Measurements from ENCODE around the gene KDM7A. TPM values are rescaled to one million over a fixed set of nuclear protein-coding genes. Genes with fewer than 3 reads are reported as not detected.
"Not testable (repeated sequence)": the region's sequence is repeated elsewhere in the genome, so short reads cannot be mapped to it uniquely, and the experiment has no call there.

The KDM7A gene
- polyA plus RNA-seq, 1 donor from 2014 or later = 8.2 TPM

- H3K9ac ChIP-seq (ENCODE audit: low read length) = no peak overlapping the region
- no peak overlapping the region for H3K27ac ChIP-seq (ENCODE audit: low read length)
- H2AFZ ChIP-seq (ENCODE audit: low read depth, low read length) = no peak overlapping the region
- H3K9me3 ChIP-seq (ENCODE audit: low read length) = no peaks in the 10 kb centered on the region
- no peak overlapping the region for H3K4me3 ChIP-seq (ENCODE audit: low read length)
- H3F3A ChIP-seq (ENCODE audit: insufficient read depth, low read length, poor library complexity, severe bottlenecking) = no peaks in the 10 kb centered on the region
- H3K79me2 ChIP-seq (replicated peaks; ENCODE audit: insufficient read depth, low read length) = no peaks in the 10 kb centered on the region
- no peaks in the 10 kb centered on the region for H3K9me2 ChIP-seq (ENCODE audit: insufficient read depth, low read length)
- H3K27me3 ChIP-seq (ENCODE audit: insufficient read depth, low read depth, low read length) = no peaks in the 10 kb centered on the region
- TF ChIP-seq MXI1 (conservative IDR thresholded peaks at IDR 0.05; ENCODE audit: poor library complexity, severe bottlenecking) = no peak
- no peak for TF ChIP-seq CTCF (IDR thresholded peaks at IDR 0.05; ENCODE audit: poor library complexity, severe bottlenecking)
- no peak for TF ChIP-seq POLR2AphosphoS5 (IDR thresholded peaks at IDR 0.05)
- TF ChIP-seq EP300 (conservative IDR thresholded peaks at IDR 0.05; ENCODE audit: poor library complexity, severe bottlenecking) = no peak
- no peak for TF ChIP-seq TAF1 (IDR thresholded peaks at IDR 0.05; ENCODE audit: low read depth)
- TF ChIP-seq SMC3 (conservative IDR thresholded peaks at IDR 0.05; ENCODE audit: poor library complexity) = no peak
- no peak for TF ChIP-seq EZH2 (IDR thresholded peaks at IDR 0.05; ENCODE audit: borderline replicate concordance, insufficient read depth, low read length, poor library complexity, severe bottlenecking)
- TF ChIP-seq RAD21 (conservative IDR thresholded peaks at IDR 0.05) = no peak
- no peaks in the 10 kb centered on the region for H3K36me3 ChIP-seq (ENCODE audit: insufficient read depth, low read length)
- H3K4me2 ChIP-seq (ENCODE audit: low read length) = no peak overlapping the region
- H4K20me1 ChIP-seq (ENCODE audit: insufficient read depth) = no peaks in the 10 kb centered on the region
Measured at GRCh38 chr7:140203556-140203955, 26.8 kb upstream of the KDM7A start.

- H3K27ac ChIP-seq (ENCODE audit: low read length); H3K79me2 ChIP-seq (replicated peaks; ENCODE audit: insufficient read depth, low read length); H3K9ac ChIP-seq (ENCODE audit: low read length); H4K20me1 ChIP-seq (ENCODE audit: insufficient read depth); H3K36me3 ChIP-seq (ENCODE audit: insufficient read depth, low read length); H3K4me2 ChIP-seq (ENCODE audit: low read length); H3F3A ChIP-seq (ENCODE audit: insufficient read depth, low read length, poor library complexity, severe bottlenecking); H3K9me3 ChIP-seq (ENCODE audit: low read length); H2AFZ ChIP-seq (ENCODE audit: low read depth, low read length); H3K4me3 ChIP-seq (ENCODE audit: low read length); H3K9me2 ChIP-seq (ENCODE audit: insufficient read depth, low read length); H3K27me3 ChIP-seq (ENCODE audit: insufficient read depth, low read depth, low read length): not testable (repeated sequence)
Measured at GRCh38 chr7:140202942-140203341, 26.2 kb upstream of the KDM7A start.

GRCh38 chr7:140201393-140201792 lies 24.6 kb upstream of the KDM7A start:
- Histone ChIP-seq H3K9me2 (ENCODE audit: insufficient read depth, low read length) (no peaks in the 10 kb centered on the region), H3K4me3 (ENCODE audit: low read length) (no peak overlapping the region), H3K27ac (ENCODE audit: low read length) (no peak overlapping the region), H3F3A (ENCODE audit: insufficient read depth, low read length, poor library complexity, severe bottlenecking) (no peaks in the 10 kb centered on the region), H3K27me3 (ENCODE audit: insufficient read depth, low read depth, low read length) (no peaks in the 10 kb centered on the region), H3K4me2 (ENCODE audit: low read length) (no peak overlapping the region), H3K9ac (ENCODE audit: low read length) (no peak overlapping the region), H4K20me1 (ENCODE audit: insufficient read depth) (no peaks in the 10 kb centered on the region), H2AFZ (ENCODE audit: low read depth, low read length) (no peak overlapping the region), H3K79me2 (replicated peaks; ENCODE audit: insufficient read depth, low read length) (no peaks in the 10 kb centered on the region), H3K36me3 (ENCODE audit: insufficient read depth, low read length) (no peaks in the 10 kb centered on the region), H3K9me3 (ENCODE audit: low read length) (no peaks in the 10 kb centered on the region)
- no peak for TF ChIP-seq TAF1 (IDR thresholded peaks at IDR 0.05; ENCODE audit: low read depth)
- TF ChIP-seq SMC3 (conservative IDR thresholded peaks at IDR 0.05; ENCODE audit: poor library complexity) = no peak
- no peak for TF ChIP-seq EZH2 (IDR thresholded peaks at IDR 0.05; ENCODE audit: borderline replicate concordance, insufficient read depth, low read length, poor library complexity, severe bottlenecking)
- TF ChIP-seq EP300 (conservative IDR thresholded peaks at IDR 0.05; ENCODE audit: poor library complexity, severe bottlenecking) = no peak
- no peak for TF ChIP-seq RAD21 (conservative IDR thresholded peaks at IDR 0.05)
- TF ChIP-seq CTCF (IDR thresholded peaks at IDR 0.05; ENCODE audit: poor library complexity, severe bottlenecking) = no peak
- no peak for TF ChIP-seq POLR2AphosphoS5 (IDR thresholded peaks at IDR 0.05)
- TF ChIP-seq MXI1 (conservative IDR thresholded peaks at IDR 0.05; ENCODE audit: poor library complexity, severe bottlenecking) = no peak
- no peak for TF ChIP-seq REST (IDR thresholded peaks at IDR 0.05; ENCODE audit: borderline replicate concordance)

All from neural cell (in vitro differentiated cells).